Effector CD8-positive, alpha-beta T cell (primary cell): ENCODE data around the gene ANKRD11.
A peak's percentile ranks its signal among the peaks of the same experiment; 100 is the strongest.
"Not testable (repeated sequence)": the region's sequence is repeated elsewhere in the genome, so short reads cannot be mapped to it uniquely, and the experiment has no call there.

Experiments used
- DNase-seq: peaks from one replicate; lab custom pipeline; 2025; lab: John Stamatoyannopoulos, UW

ANKRD11 gene

GRCh38 chr16:89264800-89265550 is 225.4 kb downstream of the ANKRD11 start:
- DNase-seq: no peak

- DNase-seq: no peak
Measured at GRCh38 chr16:89261691-89262563, 228.4 kb downstream of the ANKRD11 start.

GRCh38 chr16:89259901-89260300 is 230.5 kb downstream of the ANKRD11 start:
- DNase-seq: not testable (repeated sequence)

GRCh38 chr16:89257757-89258465 is 232.4 kb downstream of the ANKRD11 start:
- no peak for DNase-seq

- no peak for DNase-seq
Measured at GRCh38 chr16:89257281-89257731, 233.1 kb downstream of the ANKRD11 start.

GRCh38 chr16:89256651-89257254 is 233.6 kb downstream of the ANKRD11 start:
- DNase-seq: peak; percentile 54

- DNase-seq: no peak
Measured at GRCh38 chr16:89253548-89254287, 236.6 kb downstream of the ANKRD11 start.

- DNase-seq: no peak
Measured at GRCh38 chr16:89248196-89248982, 242.0 kb downstream of the ANKRD11 start.

GRCh38 chr16:89247734-89248075 is 242.7 kb downstream of the ANKRD11 start:
- not testable (repeated sequence) for DNase-seq

GRCh38 chr16:89246903-89247733 is 243.2 kb downstream of the ANKRD11 start:
- peak; percentile 96 for DNase-seq

GRCh38 chr16:89246383-89246902 is 243.9 kb downstream of the ANKRD11 start:
- DNase-seq: no peak

GRCh38 chr16:89244754-89245153 is 245.6 kb downstream of the ANKRD11 start:
- DNase-seq: no peak

GRCh38 chr16:89244264-89244663 is 246.1 kb downstream of the ANKRD11 start:
- DNase-seq: not testable (repeated sequence)

- no peak for DNase-seq
Measured at GRCh38 chr16:89243664-89244063, 246.7 kb downstream of the ANKRD11 start.

GRCh38 chr16:89242795-89243200 is 247.6 kb downstream of the ANKRD11 start:
- no peak for DNase-seq

GRCh38 chr16:89241187-89242007 is 249.0 kb downstream of the ANKRD11 start:
- peak; percentile 72 for DNase-seq

GRCh38 chr16:89237733-89238132 is 252.6 kb downstream of the ANKRD11 start:
- DNase-seq: no peak
